Astrocyte of the cerebellum (primary cell): ENCODE measurements around the gene KLK10.

Experiments used
- DNase-seq: peaks from one replicate; pipeline ENCODE4 v3.0.0-alpha.2; 2011; ENCODE audit warnings: low read depth
- H3K4me3 ChIP-seq: 2 replicates; pipeline ENCODE4 v1.5.1; 2011; ENCODE audit warnings: mild to moderate bottlenecking, low read depth, low read length, moderate library complexity
- CTCF ChIP-seq: IDR thresholded peaks from 2 replicates; pipeline ENCODE4 v1.5.1; 2012; ENCODE audit warnings: low read length, low read depth, moderate library complexity, mild to moderate bottlenecking; ENCODE audit errors: missing control alignments
- in situ Hi-C: cut with HindIII; loops from 2 replicates; pipeline ENCODE4 v1.10.0; 2017; ENCODE audit warnings: low sequenced_read_pairs

The KLK10 gene

GRCh38 chr19:51005248-51005647, 14.3 kb downstream of the KLK10 start:
- in situ Hi-C loops: no loop called here
- TF ChIP-seq CTCF: no peak
- no peak for DNase-seq
- H3K4me3 ChIP-seq: no peak overlapping the region

- no peak for DNase-seq
- in situ Hi-C loops: no loop called here
- TF ChIP-seq CTCF: no peak
- no peak overlapping the region for H3K4me3 ChIP-seq
These were observed 16.2 kb downstream of the KLK10 start for GRCh38 chr19:51003316-51003715.

- DNase-seq: no peak
- no peak for TF ChIP-seq CTCF
- no peak overlapping the region for H3K4me3 ChIP-seq
- in situ Hi-C loops: no loop called here
These were observed 16.8 kb downstream of the KLK10 start for GRCh38 chr19:51002542-51003311.

GRCh38 chr19:51002089-51002532, 17.4 kb downstream of the KLK10 start:
- in situ Hi-C loops: no loop called here
- no peak overlapping the region for H3K4me3 ChIP-seq
- no peak for DNase-seq
- no peak for TF ChIP-seq CTCF

- H3K4me3 ChIP-seq: no peak within 1 kb of the TSS
- TF ChIP-seq CTCF: no peak
- DNase-seq: no peak
- in situ Hi-C loops: no loop called here
These were observed 18.0 kb downstream of the KLK10 start, which contains the start of gene KLK8 for GRCh38 chr19:51001515-51001914. KLK8 (minus strand) TSS chr19:51001604; CDS start chr19:51001167, 437 bp downstream.

- DNase-seq: no peak
- H3K4me3 ChIP-seq: no peak overlapping the region
- in situ Hi-C loops: no loop called here
- TF ChIP-seq CTCF: no peak
These were observed 18.5 kb downstream of the KLK10 start for GRCh38 chr19:51000981-51001380.
